HG03045 (cell line): ENCODE measurements around the gene ITPRIP.
A peak's percentile ranks its signal among the peaks of the same experiment; 100 is the strongest.

Source experiments
- ATAC-seq: cut with Tn5 transposase; IDR thresholded peaks from one replicate; pipeline ENCODE4 v1.9.1; 2021; ENCODE audit warnings: mild to moderate bottlenecking, moderate library complexity; ENCODE audit not compliant: unreplicated experiment

Gene ITPRIP

DNA sequence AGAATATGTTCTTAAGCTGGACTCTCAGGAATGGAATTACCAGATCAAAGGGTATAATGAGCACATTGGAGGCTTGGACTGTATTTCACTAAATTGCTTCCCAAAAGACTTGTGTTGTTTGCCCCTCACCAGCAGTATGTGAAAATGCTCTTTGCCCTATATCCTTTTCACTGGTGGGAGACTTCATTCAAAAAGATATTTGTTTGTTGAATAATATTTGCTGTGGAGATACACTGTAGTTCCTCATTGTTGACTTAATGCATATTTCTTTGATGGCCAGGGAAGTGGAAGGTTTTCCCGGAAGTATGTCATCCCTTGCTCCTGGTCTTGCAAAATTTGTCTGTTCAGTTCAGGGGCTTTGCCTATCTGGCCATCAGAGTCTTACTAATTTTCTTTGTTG, 49.9 kb downstream of the ITPRIP start:
- no peak for ATAC-seq

DNA sequence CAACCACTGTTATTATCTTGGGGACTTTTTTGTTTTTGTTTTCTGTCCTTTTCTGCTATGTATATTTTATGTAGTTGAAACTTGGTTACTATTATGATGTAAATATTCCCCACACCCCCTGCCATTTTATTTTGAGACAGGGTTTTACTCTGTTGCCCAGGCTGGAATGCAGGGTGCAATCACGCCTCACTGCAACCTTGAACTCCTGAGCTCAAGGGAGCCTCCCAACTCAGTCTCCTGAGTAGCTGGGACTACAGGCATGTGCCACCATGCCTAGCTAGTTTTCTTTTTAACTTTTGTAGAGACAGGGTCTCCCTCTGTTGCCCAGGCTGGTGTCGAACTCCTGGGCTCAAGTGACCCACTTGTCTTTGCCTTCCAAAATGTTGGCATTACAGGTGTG, 51.3 kb downstream of the ITPRIP start:
- ATAC-seq, result no peak

DNA sequence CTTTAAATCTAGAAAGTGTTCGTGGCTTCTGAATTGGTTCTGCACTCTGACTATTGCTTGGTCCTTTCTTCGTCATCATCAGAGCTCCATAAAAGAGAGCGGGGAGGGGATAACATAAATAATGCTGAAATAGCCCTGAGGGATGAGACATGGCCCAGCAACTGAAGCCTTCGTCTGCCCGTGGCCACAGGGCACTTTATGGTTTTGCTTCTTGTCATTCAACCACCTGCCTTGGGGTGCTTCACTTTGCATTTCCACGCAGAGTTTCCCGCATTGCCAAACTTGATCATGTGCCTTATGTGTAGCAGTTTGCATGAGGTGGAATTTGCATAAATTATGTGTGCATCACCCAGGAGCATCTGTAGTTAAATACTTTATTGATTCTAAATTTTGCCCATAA, 53.4 kb downstream of the ITPRIP start:
- no peak for ATAC-seq

DNA sequence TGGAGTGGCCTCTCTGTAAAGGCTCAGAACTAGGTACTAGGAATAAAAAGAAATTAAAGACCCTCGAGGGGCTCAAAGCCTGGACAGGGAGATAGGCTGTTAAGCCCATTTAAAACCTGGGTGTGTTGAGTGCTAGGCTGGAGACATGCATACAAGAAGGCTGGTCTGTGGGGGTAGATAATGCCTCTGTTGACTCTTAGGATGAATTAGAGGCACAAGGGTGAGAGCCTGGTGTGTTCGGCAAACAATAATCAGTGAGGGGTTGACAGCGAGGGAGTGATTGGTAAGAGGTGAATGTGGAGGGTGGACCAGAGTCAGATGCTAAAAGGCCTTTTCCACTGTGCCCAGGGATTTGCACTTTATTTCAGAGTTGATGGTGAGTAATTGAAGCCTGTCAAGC, 56.6 kb downstream of the ITPRIP start:
- ATAC-seq, result no peak

DNA sequence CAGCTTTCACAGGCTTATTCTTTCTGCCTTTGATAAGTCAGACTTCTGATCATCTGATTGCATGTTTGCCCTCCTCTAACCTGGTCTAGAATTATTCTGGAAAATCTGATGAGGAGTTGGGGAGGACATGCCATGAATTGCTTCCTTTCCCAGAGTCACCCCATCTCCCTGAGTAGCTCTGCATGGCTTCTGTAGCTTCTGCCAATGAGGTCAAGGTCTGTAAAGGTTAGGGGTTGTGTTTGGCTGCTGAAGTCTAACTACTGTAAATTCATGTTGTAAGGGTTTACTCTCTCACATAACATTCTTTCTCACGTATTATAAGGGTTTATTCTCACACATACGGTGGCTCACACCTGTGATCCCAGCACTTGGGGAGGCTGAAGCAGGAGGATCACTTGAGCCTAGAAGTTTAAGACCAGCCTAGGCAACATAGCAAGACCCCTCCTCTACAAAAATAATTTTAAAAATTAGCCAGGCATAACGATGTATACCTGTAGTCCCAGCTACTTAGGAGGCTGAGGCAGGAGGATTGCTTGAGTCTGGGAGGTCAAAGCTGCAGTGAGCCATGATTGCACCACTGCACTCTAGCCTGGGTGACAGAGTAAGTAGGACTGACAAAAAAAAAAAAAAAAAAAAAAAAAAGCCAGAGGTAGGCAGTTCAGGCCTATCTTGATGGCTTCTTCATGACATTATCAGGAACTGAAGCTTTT, 58.6 kb downstream of the ITPRIP start:
- ATAC-seq, result no peak

DNA sequence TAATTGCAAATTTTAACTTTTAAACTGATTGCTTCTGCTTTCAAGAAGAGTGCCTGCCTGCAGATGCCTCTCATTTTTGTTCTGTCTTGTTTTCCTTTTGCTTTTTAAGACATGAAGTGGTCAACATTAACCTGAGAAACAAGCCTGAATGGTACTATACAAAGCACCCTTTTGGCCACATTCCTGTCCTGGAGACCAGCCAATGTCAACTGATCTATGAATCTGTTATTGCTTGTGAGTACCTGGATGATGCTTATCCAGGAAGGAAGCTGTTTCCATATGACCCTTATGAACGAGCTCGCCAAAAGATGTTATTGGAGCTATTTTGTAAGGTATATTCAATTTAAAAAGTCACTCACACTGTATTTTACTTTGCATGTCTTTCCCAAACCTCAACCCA, 60.5 kb downstream of the ITPRIP start:
- no peak for ATAC-seq

DNA sequence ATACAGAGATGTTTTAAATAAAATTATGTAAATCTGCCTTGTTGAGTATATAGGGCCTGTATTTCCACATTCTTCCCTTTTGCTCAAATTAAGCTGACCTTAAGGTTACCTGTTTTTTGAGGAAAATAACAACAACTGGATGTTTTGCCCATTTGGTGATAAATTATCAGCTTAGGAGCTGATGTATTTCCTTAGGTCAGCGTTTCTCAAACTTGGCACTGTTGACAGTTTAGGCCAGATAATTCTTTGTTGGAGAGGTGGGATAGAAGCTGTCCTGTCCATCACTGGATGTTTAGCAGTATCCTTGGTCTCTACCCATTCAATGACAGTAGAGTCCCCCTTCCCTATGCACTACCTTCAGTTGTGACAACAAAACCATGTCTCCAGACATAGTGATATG, 62.1 kb downstream of the ITPRIP start:
- no peak for ATAC-seq

DNA sequence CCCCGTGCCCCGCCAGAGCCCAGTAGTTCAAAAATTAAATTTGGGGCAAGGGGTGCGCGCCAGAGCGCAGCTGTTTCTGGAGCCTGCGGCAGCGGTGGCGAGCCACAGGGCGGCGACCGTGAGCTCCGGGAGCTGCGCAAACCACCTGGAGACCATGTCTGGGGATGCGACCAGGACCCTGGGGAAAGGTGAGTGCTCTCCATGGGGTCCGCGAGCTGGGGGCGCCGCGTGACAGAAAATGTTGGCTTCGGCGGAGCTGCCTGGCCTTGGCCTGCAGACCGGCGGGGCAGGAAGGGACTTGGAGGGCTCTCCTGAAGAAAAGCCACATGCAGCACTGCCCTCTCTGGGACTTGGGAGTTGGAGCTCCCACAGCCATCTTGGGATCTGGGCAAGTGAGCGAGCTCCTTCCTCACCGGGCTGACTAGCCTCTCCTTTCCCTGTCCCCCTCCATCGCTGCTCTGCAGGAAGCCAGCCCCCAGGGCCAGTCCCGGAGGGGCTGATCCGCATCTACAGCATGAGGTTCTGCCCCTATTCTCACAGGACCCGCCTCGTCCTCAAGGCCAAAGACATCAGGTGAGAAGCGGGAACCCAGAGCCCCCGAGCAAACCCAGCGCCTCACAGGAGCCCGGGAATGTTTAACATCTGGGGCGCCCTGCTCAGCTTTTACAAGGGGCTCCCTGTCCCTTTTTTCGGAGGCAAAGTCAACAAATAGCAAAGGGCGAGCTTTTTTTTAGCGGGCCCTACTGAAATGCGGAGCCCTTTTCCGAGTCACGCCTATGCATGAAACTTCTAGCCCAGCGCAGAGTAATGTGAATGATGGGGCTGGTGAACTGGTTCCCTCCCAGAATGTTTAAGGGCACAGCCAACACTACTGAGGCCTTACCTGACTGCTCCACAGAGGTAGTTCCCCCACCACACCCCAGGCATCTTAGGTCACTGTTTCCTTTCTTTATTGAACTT, 63.2 kb downstream of the ITPRIP start:
- no peak for ATAC-seq

DNA sequence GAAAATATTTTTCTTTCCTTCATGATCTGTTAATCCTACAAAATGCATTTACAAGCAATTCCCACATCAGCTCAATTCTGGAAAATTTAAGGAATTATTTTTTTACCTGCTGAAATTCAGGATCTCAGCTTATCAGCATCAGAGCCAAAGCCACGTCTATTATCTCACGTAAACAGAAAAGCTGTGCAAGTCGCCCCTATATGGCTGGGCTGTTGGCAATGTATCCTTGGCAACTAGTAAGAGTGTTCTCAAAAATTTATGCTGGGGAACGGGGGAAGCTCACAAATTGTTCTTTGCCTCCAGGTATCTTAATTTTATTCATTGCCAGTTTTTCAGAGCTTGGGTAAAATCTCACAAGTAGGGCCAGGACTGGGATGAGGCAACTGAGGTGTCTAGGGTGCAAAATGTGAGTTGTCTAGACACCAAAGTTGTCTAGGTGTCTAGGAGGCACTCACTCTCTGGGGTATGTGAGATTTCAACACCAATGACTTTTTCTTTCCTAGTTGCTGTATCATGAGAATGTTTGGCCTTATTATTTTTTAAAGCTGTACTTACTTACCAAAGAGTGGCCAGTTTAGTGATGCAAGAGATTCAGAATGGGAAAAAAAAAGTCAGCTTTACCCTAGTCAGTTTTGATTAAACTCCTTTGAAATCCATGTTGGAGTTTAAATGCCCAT, 64.2 kb downstream of the ITPRIP start:
- no peak for ATAC-seq

DNA sequence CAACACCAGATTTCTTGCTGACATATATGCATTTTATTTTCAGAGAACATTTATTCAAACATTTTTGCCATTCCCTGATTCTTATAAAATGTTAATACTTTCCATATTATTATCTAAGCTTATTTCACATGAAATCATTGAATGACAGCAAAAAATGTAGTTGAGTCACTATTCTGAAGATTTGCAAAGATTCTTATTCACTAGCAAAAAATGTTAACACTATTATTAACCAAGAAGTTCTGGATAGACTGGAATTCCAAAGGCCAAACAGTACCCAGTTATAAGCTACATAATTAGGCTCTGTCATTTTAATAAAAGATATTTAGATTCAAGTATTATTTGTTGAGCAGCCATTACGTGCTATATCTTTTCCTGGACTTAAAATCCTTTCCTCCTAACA, 65.0 kb downstream of the ITPRIP start:
- ATAC-seq, result no peak

DNA sequence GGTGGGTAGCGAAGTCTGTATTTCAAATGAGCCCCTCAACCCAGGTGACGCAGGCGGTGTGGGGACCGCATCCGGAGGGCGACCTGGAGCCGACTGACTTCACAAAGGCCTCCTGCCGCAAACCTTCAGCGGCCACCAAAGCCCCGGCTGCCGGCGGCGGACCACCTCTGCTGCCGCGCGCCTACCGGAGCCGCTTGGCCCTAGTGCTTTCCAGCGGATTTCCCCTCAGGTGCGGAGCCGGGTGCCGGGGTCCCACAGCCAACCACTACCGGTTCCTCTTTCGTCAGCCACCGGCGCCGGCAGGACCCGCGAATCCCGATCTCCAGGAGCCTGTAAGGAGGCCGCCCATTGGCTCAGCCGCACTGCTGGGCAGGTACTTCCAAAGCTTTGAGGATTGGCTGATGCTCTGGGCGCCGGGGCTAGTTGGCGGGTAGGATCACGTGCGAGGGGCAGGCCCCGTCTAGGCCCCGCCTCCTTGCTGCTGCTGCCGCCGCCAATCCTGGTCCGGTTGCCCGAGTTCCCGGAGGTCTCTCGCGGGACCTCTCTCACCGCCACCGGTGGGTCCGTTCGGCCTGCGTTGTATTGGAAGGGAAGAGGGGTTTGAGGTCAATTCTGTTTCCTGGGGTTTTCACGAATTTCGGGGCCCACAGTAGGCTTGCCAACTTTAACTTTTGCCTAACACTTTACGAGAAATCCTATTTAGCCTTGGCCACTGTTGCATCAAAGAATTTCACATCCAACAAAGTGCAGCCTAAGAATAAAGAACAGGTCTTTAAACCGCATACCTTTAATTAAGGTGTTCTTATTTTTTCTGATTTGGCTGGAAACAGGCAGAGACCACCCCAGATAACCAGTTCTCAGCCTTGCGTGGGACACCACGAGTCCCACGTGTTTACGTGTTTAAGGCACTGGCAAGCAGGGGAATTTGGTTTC, 69.3 kb downstream of the ITPRIP start, which contains the start of gene GSTO2:
GSTO2 (plus strand) TSS at position 472 of the 933 bp plus-strand sequence. CDS start 5,732 bp downstream, outside the sequence.
- peak; percentile 100 for ATAC-seq

DNA sequence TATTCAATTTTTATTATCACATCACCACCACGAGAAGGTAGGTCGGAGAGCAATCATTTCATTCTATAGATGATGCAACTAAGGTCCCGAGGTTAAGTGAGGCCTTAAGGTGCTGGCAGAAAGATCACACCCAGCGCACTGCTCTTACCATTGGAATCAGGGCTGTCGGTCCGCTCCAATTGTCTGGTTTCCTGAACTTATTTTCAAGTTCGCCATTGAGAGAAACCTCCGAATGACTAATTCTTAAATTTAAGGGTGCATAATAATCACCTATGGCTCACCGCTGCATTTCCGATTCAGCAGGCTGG, 69.9 kb downstream of the ITPRIP start:
- ATAC-seq, result no peak

DNA sequence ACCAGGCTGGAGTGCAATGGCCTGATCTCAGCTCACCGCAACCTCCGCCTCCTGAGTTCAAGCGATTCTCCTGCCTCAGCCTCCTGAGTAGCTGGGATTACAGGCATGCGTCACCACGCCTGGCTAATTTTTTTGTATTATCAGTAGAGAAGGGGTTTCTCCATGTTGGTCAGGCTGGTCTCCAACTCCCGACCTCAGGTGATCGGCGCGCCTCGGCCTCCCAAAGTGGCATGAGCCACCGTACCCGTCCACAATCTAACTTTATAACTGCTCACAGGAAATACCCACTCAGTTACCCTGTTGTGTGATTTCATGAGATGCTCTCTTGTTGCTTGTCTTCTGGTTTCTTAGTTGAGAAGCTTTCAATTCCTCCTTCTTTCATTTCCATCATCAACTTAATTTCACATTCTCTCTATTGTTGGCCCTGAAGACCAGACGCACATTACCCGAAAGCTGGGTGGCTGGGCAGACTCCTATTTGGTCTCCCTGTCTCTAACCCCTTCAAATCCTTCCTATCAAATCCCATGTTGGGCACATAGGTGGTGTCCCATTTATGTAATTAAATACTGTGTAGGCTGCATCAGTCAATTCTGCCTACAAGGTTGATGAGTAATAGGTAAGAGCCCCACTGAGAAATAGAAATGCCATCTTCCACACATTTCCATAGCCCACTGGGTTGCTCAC, 70.4 kb downstream of the ITPRIP start:
- ATAC-seq, result no peak

DNA sequence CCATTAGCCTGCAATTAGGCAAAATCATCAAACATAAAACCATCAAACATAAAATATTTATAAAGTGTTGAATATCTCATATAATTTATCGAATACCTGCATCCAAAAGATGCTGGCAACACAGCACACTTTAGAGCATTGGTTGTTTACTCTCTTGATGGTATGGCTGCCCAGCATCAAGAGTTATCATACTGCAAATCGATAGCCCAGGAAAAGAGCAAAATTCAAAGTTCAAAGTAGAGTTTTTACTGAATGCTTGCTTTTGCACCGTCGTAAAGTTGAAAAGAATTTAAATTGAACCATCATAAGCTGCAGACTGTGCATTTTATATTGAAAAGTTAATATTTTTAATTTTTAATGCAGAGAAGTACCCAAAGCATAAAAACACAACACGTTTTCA, 73.5 kb downstream of the ITPRIP start:
- ATAC-seq, result no peak

DNA sequence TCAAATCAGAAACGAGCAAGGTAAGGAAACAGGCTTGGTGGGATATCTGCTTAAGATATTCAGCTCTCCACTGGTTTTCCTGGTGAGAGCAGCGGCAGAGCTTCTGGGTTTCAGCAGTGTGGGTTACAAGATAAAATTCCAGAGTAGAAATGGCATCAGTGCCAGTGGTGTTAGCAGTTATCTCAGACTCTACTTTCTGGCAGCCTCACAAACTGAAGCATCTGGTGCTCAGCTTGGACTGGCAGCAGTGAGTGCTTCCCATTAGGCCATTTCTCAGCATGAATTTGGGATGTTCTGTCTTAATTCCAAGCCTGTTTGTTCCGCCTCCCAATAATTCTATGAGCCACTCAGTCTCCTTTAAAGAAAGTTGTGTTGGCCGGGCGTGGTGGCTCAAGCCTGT, 76.2 kb downstream of the ITPRIP start:
- no peak for ATAC-seq

DNA sequence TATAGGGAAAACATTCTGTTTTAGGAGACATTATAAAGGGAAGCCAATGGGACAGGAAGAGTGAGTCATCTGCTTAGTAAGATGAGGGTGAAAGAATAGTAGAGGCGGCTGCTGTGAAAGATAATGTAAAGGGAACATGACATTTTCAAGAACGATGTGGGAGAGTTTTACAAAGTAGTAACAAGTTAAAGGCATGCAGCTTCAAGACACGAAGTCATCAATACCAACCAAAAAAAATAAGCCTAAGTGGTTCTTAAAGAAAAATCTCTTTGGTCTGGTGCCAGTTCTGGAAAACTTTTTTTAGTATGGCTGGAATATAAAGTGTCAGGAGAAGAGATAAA, 77.5 kb downstream of the ITPRIP start:
- no peak for ATAC-seq

DNA sequence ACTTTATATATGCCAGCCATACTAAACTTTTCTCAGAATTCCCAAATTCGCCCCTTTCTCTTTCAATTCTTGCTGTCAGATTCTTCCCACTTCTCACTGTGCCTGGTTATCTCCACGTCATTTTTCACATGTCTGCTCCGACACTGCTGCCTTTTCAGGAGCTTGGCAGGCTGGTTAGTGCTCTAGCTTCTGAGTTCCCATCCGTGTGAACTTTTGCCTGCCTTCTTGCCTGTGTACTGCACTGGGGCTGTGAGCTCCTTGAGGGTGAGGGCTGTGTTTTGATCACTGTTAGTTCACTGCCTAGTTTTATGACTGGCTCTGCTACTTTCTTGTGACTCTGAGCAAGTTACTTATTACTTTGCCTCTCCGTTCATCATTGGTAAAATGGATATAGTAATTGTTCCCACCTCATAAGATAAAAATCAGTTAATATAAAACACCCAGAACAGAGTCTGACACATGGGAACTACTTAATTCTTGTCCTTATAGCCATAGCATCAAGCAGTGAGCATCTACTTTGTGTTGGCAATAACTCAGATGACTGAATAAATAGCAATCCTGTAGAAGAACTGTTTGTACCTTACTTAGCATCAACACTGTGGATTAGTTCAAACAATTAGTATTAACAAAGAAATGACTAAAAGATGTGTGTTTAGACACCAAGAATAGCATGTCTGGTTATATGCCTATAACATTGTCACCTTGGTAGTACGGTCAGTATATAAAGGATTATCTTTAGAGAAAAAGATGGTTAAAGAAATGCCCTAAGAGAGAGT, 78.1 kb downstream of the ITPRIP start:
- no peak for ATAC-seq
